NCI-H187 treated with DMSO at 0.1 percent for 48 hours (cell line): ENCODE data around the gene OSBPL1A.
A peak's percentile ranks its signal among the peaks of the same experiment; 100 is the strongest.

ENCODE experiments used
- DNase-seq: peaks from one replicate; lab custom pipeline; 2025; lab: John Stamatoyannopoulos, UW

Gene OSBPL1A

GRCh38 chr18:24397694-24398368 is at the start of gene OSBPL1A:
OSBPL1A (minus strand) TSS chr18:24397824; CDS start chr18:24377533, 20,291 bp downstream.
- DNase-seq: peak; percentile 59

DNA sequence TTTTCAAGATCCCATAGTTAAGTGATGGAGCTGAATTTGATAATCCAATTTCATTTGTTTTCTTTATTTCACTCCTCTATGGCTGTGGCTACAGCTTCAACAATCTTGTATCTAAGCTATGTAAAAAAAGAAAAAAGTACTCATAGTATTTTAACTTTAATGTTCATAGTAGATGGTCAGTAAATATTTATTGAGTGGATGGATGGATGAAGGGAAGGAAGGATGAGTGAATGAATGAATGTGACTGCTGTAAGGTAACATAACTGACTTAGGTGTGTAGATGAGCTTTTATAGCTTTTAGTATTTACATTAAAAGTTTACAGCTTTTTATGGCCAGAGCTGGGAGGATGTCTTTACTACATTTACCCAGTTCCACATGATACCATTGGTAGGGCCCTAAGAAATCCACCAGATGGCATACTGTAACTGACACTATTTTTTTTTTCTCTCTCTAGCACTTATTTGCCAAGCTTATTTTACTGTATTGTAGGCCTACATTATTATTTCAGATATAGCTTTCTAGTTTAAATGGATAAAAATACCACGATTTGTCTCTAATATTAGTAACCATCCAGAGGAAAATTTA is 49.4 kb upstream of the OSBPL1A start:
- DNase-seq: no peak

GRCh38 chr18:24446453-24446852 is 48.8 kb upstream of the OSBPL1A start:
- no peak for DNase-seq

GRCh38 chr18:24443870-24444269 is 46.2 kb upstream of the OSBPL1A start:
- no peak for DNase-seq

DNA sequence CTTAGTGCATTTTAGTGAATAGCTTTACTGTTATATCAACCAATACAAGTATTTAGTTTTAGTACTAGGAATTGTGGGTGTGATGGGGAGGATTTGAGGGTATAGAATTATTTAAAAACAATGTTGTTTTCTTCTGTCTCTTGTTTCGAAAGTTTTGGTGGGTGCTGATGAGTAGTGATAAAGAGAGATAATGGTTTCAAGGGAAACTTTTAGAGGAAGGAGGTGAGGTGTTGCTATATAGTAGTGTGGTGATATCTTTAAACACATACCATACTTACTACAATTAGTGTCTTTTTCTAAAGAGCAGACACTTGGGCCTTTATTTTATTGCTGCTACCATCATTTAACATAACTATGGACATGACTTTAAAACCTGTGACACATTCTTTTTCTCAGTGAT is 39.3 kb upstream of the OSBPL1A start:
- DNase-seq: no peak

DNA sequence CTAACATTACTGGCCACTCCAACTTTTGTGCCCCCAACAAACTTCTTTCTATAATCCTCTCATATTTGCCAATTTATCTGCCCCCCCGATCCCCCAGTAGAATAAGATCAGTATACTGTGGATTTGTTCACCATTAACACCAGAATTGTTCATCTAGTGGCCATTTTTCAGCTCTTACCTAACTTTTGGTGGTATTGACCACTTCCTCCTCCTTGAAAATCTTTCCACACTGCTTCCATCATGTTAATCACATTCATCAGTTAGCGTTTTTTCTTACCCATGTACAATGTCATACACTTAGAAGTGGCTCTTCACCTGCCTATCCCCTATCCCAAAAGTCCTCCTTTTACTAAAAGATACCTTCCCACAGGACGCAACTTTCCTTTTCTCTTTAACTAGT is 35.0 kb upstream of the OSBPL1A start:
- no peak for DNase-seq

DNA sequence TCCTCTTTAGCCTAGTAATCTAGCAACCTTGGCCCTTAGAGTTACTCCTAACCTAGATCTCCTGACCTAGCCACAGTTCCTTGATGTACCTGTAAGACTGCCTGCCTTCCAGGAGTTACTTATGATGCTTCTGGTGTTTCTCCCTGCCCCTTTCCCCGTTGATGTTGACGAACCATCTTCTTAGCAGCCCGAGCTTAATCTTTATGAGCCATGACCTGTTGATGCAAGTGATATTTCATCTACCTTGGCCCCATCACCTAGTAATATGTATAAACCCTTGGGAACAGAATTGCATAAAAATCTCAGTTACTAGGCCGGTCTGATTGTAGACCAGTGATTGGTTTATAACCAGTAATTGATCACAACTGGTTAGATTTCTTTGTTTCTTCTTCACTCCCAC is 31.6 kb upstream of the OSBPL1A start:
- DNase-seq: no peak

DNA sequence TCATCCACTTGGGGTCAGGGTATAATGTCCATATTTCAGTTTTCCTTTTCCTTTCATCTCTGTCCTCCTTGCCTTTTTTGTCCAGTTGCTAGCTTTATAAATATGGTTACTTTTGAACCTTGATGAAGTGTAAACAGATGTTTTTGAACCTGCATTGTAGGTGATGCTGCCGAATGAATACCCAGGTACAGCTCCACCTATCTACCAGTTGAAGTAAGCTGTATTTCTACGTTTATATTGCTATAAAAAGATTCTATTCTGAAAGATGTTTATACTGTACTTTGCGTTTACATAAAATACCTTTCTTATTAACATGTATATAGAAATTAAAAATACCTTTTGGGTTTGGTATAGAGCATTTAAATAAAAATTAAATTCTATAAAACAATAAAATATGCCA is 31.1 kb upstream of the OSBPL1A start:
- DNase-seq: no peak

DNA sequence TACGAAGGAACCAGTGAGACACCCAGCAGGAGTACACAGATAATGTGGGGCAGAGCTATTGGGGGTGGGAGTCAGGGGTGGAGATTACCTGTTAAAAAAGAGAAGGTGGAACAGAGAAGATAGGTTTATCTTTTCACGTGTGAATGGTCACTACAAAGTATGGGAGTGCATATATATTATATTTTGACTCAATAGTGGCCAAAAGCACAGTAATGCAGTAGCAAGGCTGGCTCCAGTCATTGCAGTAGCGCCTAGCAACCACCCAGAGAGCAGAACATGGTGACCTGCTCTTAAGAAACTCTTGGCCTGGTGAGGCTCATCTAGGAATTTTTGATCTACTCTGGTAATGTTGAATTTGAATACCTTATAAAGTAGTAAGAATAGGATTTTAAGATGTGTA is 29.9 kb upstream of the OSBPL1A start:
- DNase-seq: no peak

GRCh38 chr18:24426398-24427294 is 29.0 kb upstream of the OSBPL1A start, which contains the start of gene IMPACT:
IMPACT (plus strand) TSS chr18:24426670; CDS start chr18:24426757, 87 bp downstream.
- DNase-seq: no peak

GRCh38 chr18:24426073-24426397 is 28.4 kb upstream of the OSBPL1A start:
- DNase-seq: no peak

DNA sequence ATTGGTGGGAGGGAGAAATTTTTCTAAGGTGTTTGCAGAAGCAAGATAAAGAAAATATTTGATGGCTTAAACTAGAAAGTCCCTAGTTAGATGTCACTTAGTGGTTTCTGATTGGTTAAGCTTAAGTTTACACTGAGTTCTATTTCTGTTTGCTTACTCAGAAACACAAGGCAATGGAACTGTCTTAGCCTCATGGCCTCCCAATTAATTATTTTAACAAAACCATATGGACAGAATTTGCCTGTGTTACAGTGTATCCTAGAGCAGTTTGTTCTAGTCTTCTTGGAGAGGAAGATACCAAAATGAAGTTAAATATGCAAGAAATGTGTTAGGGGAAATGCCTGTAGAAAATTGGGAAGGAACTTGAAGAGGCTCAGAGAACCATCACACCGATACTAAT is 24.2 kb upstream of the OSBPL1A start:
- DNase-seq: no peak

DNA sequence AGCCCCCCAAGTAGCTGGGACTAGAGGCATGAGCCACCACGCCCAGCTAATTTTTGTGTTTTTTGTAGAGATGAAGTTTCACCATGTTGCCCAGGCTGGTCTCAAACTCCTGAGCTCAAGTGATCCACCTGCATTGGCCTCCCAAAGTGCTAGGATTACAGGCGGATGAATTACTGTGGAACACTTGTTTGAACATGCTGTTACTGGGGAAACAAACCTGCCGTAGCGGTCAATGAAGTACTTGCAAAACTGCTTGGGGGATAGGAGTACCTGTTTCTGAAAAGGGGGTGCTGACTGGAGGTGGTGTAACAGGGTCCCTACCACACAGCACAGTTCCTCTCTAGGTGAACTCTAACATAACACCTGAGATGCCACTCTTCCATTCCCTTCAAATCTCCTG is 22.9 kb upstream of the OSBPL1A start:
- no peak for DNase-seq

- DNase-seq: no peak
Measured at GRCh38 chr18:24417480-24417879, 19.9 kb upstream of the OSBPL1A start.

- DNase-seq: no peak
Measured at GRCh38 chr18:24414349-24415003, 16.9 kb upstream of the OSBPL1A start.

DNA sequence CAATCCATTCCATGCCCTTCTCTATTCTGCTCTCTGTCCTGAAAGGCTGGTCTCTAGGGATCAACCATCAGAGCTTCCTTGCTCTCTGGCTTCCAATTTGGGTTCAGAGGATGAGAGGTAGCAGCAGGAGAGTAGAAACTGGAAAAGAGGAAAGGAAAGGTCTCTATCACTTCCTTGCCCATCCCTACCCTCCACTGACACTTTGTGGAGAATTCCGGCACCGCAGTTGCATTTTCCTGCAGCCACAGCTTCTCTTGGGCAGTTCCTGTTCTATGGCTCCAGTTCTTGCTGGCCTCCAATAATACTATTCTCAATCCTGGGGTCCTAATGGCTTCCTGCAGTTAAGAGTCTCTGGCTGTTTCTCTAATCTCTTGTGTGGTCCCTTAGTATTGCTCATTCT is 15.5 kb upstream of the OSBPL1A start:
- no peak for DNase-seq

GRCh38 chr18:24408496-24408895 is 10.9 kb upstream of the OSBPL1A start:
- no peak for DNase-seq

GRCh38 chr18:24404591-24404990 is 7.0 kb upstream of the OSBPL1A start:
- DNase-seq: no peak

DNA sequence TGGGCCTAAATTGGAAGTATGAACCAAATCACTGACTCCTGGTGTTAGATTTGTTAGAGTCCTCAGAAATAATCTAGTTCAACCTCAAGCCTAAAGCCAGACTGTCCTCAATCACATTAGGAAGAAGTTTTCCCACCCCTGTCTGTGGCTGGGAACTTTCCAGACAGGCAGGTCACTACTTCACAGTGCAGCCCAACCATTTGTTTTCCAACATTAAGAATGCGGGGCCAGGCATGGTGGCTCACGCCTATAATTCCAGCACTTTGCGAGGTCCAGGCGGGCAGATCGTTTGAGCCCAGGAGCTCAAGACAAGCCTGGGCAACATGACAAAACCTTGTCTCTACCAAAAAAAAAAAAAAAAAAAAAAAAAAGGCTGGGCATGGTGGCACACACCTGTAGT is 5.5 kb upstream of the OSBPL1A start:
- DNase-seq: no peak

DNA sequence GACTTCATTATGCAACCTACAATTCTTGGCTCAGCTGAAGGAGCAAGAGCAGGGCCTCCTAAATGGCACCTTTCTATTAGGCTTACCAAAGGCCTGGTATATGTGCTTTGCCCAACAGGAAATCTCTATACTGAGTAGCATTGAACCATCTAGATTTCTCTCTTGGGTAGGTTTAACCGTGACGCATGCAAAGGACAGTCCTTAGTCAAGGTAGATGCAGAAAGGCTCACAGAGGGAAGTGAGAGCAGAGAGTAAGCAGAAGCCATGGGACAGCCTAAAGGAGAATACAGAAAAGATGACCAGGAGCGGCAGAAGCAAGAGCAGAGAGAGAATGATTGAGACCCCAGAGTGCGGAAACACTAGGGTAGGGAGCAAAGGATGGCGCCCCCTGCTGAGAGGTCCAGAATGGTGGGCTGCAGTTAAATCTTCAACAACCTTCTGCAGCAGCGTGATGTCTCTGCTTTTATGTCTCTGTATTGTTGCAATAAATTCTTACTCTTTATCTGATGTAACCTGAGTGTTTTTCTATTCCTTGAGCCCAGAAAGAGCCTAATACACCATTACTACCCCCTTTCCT is 4.7 kb upstream of the OSBPL1A start:
- no peak for DNase-seq

DNA sequence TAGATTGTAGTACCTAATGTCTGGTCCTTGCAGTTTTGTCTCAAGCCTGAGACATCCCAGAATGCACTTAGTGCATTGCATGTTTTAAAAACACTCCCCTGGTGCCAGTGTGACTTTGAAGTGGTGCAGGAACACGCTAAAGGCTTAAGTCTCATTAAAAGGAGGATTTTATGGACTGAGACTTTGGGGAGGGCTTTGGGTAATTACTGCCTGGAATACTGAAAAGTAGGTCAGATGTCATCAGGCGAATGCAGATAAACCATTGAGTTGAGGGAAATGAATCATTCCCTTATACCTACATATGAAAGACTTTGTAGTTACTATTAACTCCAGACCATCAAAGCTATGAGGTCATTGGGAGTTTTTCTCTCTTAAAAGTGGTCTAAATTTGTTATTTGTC is 3.0 kb upstream of the OSBPL1A start:
- DNase-seq: no peak

DNA sequence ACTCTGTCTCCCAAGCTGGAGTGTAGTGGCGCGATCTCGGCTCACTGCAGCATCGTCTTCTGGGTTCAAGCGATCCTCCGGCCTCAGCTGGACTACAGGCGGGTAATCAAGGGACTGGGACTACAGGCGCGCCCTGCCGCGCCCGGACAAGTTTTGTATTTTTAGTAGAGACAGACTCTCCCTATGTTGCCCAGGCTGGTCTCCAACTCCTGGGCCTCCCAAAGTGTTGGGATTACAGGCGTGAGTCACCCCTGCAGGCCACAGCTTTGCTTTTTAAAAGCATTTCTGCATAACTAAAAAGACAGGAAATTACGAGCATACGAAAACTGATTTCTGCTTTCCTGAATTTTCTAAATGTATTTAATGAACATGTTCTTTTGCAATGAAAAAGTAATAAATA is 916 bp upstream of the OSBPL1A start:
- no peak for DNase-seq
